ENCODE results near the gene SIN3B. TPM values are rescaled to one million over a fixed set of nuclear protein-coding genes. Genes with fewer than 3 reads are reported as not detected.

The SIN3B gene
- polyA plus RNA-seq, 1 donor from 2014 or later: 31.2 TPM

- H3K9me3 ChIP-seq (ENCODE audit: low read length): peaks cover 5% of the 10 kb centered on the region
Observed at GRCh38 chr19:16877581-16877980, 48.4 kb downstream of the SIN3B start.

GRCh38 chr19:16878181-16878965 lies 49.2 kb downstream of the SIN3B start:
- no peaks in the 10 kb centered on the region for H4K20me1 ChIP-seq (ENCODE audit: insufficient read depth)
- no peaks in the 10 kb centered on the region for H3F3A ChIP-seq (ENCODE audit: insufficient read depth, low read length, poor library complexity, severe bottlenecking)
- H3K36me3 ChIP-seq (ENCODE audit: insufficient read depth, low read length): no peaks in the 10 kb centered on the region
- H3K27ac ChIP-seq (ENCODE audit: low read length): no peak overlapping the region
- H3K9me2 ChIP-seq (ENCODE audit: insufficient read depth, low read length): no peaks in the 10 kb centered on the region
- H3K79me2 ChIP-seq (replicated peaks; ENCODE audit: insufficient read depth, low read length): no peaks in the 10 kb centered on the region
- H3K27me3 ChIP-seq (ENCODE audit: insufficient read depth, low read depth, low read length): no peaks in the 10 kb centered on the region
- no peak overlapping the region for H3K4me3 ChIP-seq (ENCODE audit: low read length)
- H3K9me3 ChIP-seq (ENCODE audit: low read length): peaks cover 5% of the 10 kb centered on the region
- H2AFZ ChIP-seq (ENCODE audit: low read depth, low read length): no peak overlapping the region
- no peak overlapping the region for H3K9ac ChIP-seq (ENCODE audit: low read length)
- no peak for TF ChIP-seq CTCF (IDR thresholded peaks at IDR 0.05; ENCODE audit: poor library complexity, severe bottlenecking)
- no peak for TF ChIP-seq RAD21 (conservative IDR thresholded peaks at IDR 0.05)
- TF ChIP-seq POLR2AphosphoS5 (IDR thresholded peaks at IDR 0.05): no peak
- no peak for TF ChIP-seq EZH2 (IDR thresholded peaks at IDR 0.05; ENCODE audit: borderline replicate concordance, insufficient read depth, low read length, poor library complexity, severe bottlenecking)
- TF ChIP-seq REST (IDR thresholded peaks at IDR 0.05; ENCODE audit: borderline replicate concordance): no peak
- TF ChIP-seq MXI1 (conservative IDR thresholded peaks at IDR 0.05; ENCODE audit: poor library complexity, severe bottlenecking): no peak
- TF ChIP-seq EP300 (conservative IDR thresholded peaks at IDR 0.05; ENCODE audit: poor library complexity, severe bottlenecking): no peak
- no peak for TF ChIP-seq TAF1 (IDR thresholded peaks at IDR 0.05; ENCODE audit: low read depth)
- TF ChIP-seq SMC3 (conservative IDR thresholded peaks at IDR 0.05; ENCODE audit: poor library complexity): no peak
- no peak overlapping the region for H3K4me2 ChIP-seq (ENCODE audit: low read length)

More at GRCh38 chr19:16877581-16877980, 48.4 kb downstream of the SIN3B start:
- no peak overlapping the region for H3K4me2 ChIP-seq (ENCODE audit: low read length)
- H3F3A ChIP-seq (ENCODE audit: insufficient read depth, low read length, poor library complexity, severe bottlenecking): no peaks in the 10 kb centered on the region
- no peaks in the 10 kb centered on the region for H3K27me3 ChIP-seq (ENCODE audit: insufficient read depth, low read depth, low read length)
- no peaks in the 10 kb centered on the region for H3K36me3 ChIP-seq (ENCODE audit: insufficient read depth, low read length)
- TF ChIP-seq EP300 (conservative IDR thresholded peaks at IDR 0.05; ENCODE audit: poor library complexity, severe bottlenecking) (no peak), CTCF (IDR thresholded peaks at IDR 0.05; ENCODE audit: poor library complexity, severe bottlenecking) (no peak), TAF1 (IDR thresholded peaks at IDR 0.05; ENCODE audit: low read depth) (no peak), POLR2AphosphoS5 (IDR thresholded peaks at IDR 0.05) (no peak), MXI1 (conservative IDR thresholded peaks at IDR 0.05; ENCODE audit: poor library complexity, severe bottlenecking) (no peak), EZH2 (IDR thresholded peaks at IDR 0.05; ENCODE audit: borderline replicate concordance, insufficient read depth, low read length, poor library complexity, severe bottlenecking) (no peak)
- H3K9me2 ChIP-seq (ENCODE audit: insufficient read depth, low read length): no peaks in the 10 kb centered on the region
- no peaks in the 10 kb centered on the region for H4K20me1 ChIP-seq (ENCODE audit: insufficient read depth)
- H3K27ac ChIP-seq (ENCODE audit: low read length): no peak overlapping the region
- H3K4me3 ChIP-seq (ENCODE audit: low read length): no peak overlapping the region
- H3K9ac ChIP-seq (ENCODE audit: low read length): no peak overlapping the region
- no peak overlapping the region for H2AFZ ChIP-seq (ENCODE audit: low read depth, low read length)
- no peaks in the 10 kb centered on the region for H3K79me2 ChIP-seq (replicated peaks; ENCODE audit: insufficient read depth, low read length)
